Endodermal cell (in vitro differentiated cells): Measurements from ENCODE around the gene CLIC3. TPM values are rescaled to one million over a fixed set of nuclear protein-coding genes. Genes with fewer than 3 reads are reported as not detected.

Source experiments
- DNase-seq: peaks from one replicate; pipeline ENCODE4 v3.0.0-alpha.2; 2017
- H3K27ac ChIP-seq: 2 replicates; pipeline ENCODE4 v1.5.1; 2013; ENCODE audit warnings: mild to moderate bottlenecking, low read depth, low read length, moderate library complexity
- H3K27me3 ChIP-seq: 2 replicates; pipeline ENCODE4 v1.6.1; 2013; ENCODE audit warnings: mild to moderate bottlenecking, low read length, moderate library complexity; ENCODE audit not compliant: insufficient read depth, control insufficient read depth, poor library complexity, severe bottlenecking
- H3K36me3 ChIP-seq: 2 replicates; pipeline ENCODE4 v1.7.0; 2013; ENCODE audit warnings: mild to moderate bottlenecking, low read length, moderate library complexity; ENCODE audit not compliant: control insufficient read depth, insufficient read depth
- H3K4me1 ChIP-seq: one replicate; pipeline ENCODE4 v1.7.0; 2013; ENCODE audit warnings: low read length; ENCODE audit not compliant: control insufficient read depth, insufficient read depth
- H3K4me3 ChIP-seq: 2 replicates; pipeline ENCODE4 v1.5.1; 2013; ENCODE audit warnings: mild to moderate bottlenecking, low read length, moderate library complexity
- H3K9ac ChIP-seq: 2 replicates; pipeline ENCODE4 v1.6.1; 2013; ENCODE audit warnings: mild to moderate bottlenecking, low read length, moderate library complexity; ENCODE audit not compliant: poor library complexity, severe bottlenecking; ENCODE audit errors: extremely low read depth
- H3K9me3 ChIP-seq: 2 replicates; pipeline ENCODE4 v1.6.1; 2013; ENCODE audit warnings: mild to moderate bottlenecking, low read length, moderate library complexity; ENCODE audit not compliant: control insufficient read depth
- H3K27ac Mint-ChIP-seq: 2 replicates; pipeline ENCODE4 v1.8.0; 2020; ENCODE audit warnings: mixed read lengths
- H3K27me3 Mint-ChIP-seq: 2 replicates; pipeline ENCODE4 v1.8.0; 2021; ENCODE audit warnings: mild to moderate bottlenecking, mixed read lengths; ENCODE audit not compliant: insufficient read depth
- H3K36me3 Mint-ChIP-seq: 2 replicates; pipeline ENCODE4 v1.8.0; 2020; ENCODE audit warnings: low read depth, mixed read lengths
- H3K4me1 Mint-ChIP-seq: 2 replicates; pipeline ENCODE4 v1.8.0; 2020; ENCODE audit warnings: mixed read lengths
- H3K4me3 Mint-ChIP-seq: 2 replicates; pipeline ENCODE4 v1.8.0; 2020; ENCODE audit warnings: mild to moderate bottlenecking, moderate library complexity, mixed read lengths
- H3K9me3 Mint-ChIP-seq: 2 replicates; pipeline ENCODE4 v1.8.0; 2020; ENCODE audit warnings: mild to moderate bottlenecking, mixed read lengths
- WGBS, 2 experiments: methylation state at CpG; one replicate each; pipeline versions ENCODE4 v1.1.5 to v1.1.7; 2013; ENCODE audit warnings: missing lambda C conversion rate in 2 of 2, mixed read lengths in 1 of 2; ENCODE audit not compliant: insufficient coverage in 1 of 2, insufficient read length in 1 of 2; 5-methylcytosine and 5-hydroxymethylcytosine counted together
- total RNA-seq, 2 donors: library from RNA; stranded (reverse); fragmentation: NEBNext Ultra II Directional in 1 of 2; extraction: Animal tissue kit (Norgen Biotek cat#: 25700) in 1 of 2; gene quantifications; 2 replicates in 1 of 2; 3 replicates in 1 of 2; pipeline ENCODE4 v1.2.1, GENCODE V29; 2021
- TF ChIP-seq, protein P1 (sequence below): fragments of 200-600 bp; sonication (generic); conservative IDR thresholded peaks from 2 replicates; pipeline ENCODE4 v1.5.0; 2021; ENCODE audit warnings: antibody characterized with exemption, mild to moderate bottlenecking

Gene CLIC3
- total RNA-seq, 2 donors from 2014 or later, result 0.46 TPM; not detected in 1

DNA sequence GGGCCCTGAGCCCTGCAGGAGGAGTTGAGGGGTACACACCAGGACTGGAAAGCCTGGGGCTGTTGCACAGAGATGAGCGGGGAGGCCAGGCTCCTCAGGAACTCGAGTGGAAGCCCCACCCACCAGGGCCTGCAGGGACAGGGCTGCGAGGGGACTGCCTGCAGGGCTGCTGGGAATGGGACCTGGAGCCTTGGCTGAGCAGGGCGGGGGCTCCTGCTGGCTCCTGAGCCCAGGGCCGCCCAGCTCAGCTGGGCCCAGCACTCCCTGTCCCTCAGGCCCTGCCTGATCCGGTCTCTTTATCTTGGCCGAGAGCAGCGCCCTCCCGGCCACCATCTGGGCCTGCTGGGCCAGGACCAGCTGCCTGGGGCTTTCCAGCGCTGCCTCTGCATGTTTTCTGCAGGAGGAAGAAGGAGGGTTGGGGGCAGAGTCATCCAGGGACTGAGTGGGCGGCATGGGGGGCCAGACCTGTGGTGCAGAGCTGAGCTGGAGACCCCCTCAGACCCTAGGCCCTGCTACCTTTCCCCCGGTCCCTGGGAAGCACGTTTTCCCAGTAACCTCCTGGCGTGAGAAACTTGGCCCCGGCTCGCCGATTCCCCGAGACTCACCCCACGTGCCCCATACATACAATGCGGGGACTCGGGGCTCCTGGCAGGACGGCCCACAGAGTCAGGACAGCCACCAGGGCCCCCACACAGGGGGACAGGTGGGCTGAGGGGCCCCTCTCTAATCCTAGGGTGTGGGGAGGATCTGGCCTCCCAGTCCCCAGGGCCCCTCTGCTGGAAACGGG, 34.9 kb downstream of the CLIC3 start:
- Histone ChIP-seq H3K4me3 (no peak overlapping the region), H3K9me3 (no peaks in the 10 kb centered on the region), H3K4me1 (no peaks in the 10 kb centered on the region), H3K9ac (no peak overlapping the region), H3K27ac (no peak overlapping the region), H3K36me3 (no peaks in the 10 kb centered on the region), H3K27me3 (no peaks in the 10 kb centered on the region)
- TF ChIP-seq, protein P1, sequence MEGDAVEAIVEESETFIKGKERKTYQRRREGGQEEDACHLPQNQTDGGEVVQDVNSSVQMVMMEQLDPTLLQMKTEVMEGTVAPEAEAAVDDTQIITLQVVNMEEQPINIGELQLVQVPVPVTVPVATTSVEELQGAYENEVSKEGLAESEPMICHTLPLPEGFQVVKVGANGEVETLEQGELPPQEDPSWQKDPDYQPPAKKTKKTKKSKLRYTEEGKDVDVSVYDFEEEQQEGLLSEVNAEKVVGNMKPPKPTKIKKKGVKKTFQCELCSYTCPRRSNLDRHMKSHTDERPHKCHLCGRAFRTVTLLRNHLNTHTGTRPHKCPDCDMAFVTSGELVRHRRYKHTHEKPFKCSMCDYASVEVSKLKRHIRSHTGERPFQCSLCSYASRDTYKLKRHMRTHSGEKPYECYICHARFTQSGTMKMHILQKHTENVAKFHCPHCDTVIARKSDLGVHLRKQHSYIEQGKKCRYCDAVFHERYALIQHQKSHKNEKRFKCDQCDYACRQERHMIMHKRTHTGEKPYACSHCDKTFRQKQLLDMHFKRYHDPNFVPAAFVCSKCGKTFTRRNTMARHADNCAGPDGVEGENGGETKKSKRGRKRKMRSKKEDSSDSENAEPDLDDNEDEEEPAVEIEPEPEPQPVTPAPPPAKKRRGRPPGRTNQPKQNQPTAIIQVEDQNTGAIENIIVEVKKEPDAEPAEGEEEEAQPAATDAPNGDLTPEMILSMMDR, result no peak
- Mint-ChIP-seq H3K27ac (no peak overlapping the region), H3K36me3 (no peaks in the 10 kb centered on the region), H3K27me3 (peaks cover 1% of the 10 kb centered on the region), H3K9me3 (no peaks in the 10 kb centered on the region), H3K4me3 (no peak overlapping the region), H3K4me1 (peaks cover 8% of the 10 kb centered on the region)
- DNase-seq, result no peak
- WGBS, 2 experiments, result 89 to 93% methylated on average over 11 to 23 of the region's 23 CpGs

- no peak overlapping the region for H3K27ac ChIP-seq
- no peak overlapping the region for H3K4me3 Mint-ChIP-seq
- no peak overlapping the region for H3K9ac ChIP-seq
- H3K36me3 Mint-ChIP-seq, result no peaks in the 10 kb centered on the region
- peaks cover 3% of the 10 kb centered on the region for H3K4me1 Mint-ChIP-seq
- H3K4me1 ChIP-seq, result no peaks in the 10 kb centered on the region
- WGBS, 2 experiments, result 90 to 94% methylated on average over 12 to 15 of the region's 15 CpGs
- H3K36me3 ChIP-seq, result no peaks in the 10 kb centered on the region
- H3K4me3 ChIP-seq, result no peak overlapping the region
- DNase-seq, result no peak
- no peaks in the 10 kb centered on the region for H3K27me3 ChIP-seq
- H3K27ac Mint-ChIP-seq, result no peak overlapping the region
- H3K9me3 Mint-ChIP-seq, result no peaks in the 10 kb centered on the region
- H3K9me3 ChIP-seq, result no peaks in the 10 kb centered on the region
- peaks cover 5% of the 10 kb centered on the region for H3K27me3 Mint-ChIP-seq
- TF ChIP-seq, protein P1, result no peak
Observed at GRCh38 chr9:136960938-136961275, 35.5 kb downstream of the CLIC3 start.

- H3K27ac Mint-ChIP-seq, result no peak overlapping the region
Observed at GRCh38 chr9:136960212-136960937, 36.0 kb downstream of the CLIC3 start.

More at GRCh38 chr9:136960212-136960937, 36.0 kb downstream of the CLIC3 start:
- H3K9ac ChIP-seq, result no peak overlapping the region
- Mint-ChIP-seq H3K36me3 (no peaks in the 10 kb centered on the region), H3K4me1 (no peaks in the 10 kb centered on the region), H3K4me3 (no peak overlapping the region), H3K27me3 (peaks cover 5% of the 10 kb centered on the region), H3K9me3 (no peaks in the 10 kb centered on the region)
- WGBS, 2 experiments, result 93 to 94% methylated on average over 3 to 18 of the region's 19 CpGs
- H3K27me3 ChIP-seq, result no peaks in the 10 kb centered on the region
- H3K4me3 ChIP-seq, result no peak overlapping the region
- no peaks in the 10 kb centered on the region for H3K9me3 ChIP-seq
- H3K4me1 ChIP-seq, result no peaks in the 10 kb centered on the region
- no peaks in the 10 kb centered on the region for H3K36me3 ChIP-seq
- DNase-seq, result no peak
- TF ChIP-seq, protein P1, result no peak
- H3K27ac ChIP-seq, result no peak overlapping the region
